ENCODE results near the gene CALML3. TPM values are rescaled to one million over a fixed set of nuclear protein-coding genes. Genes with fewer than 3 reads are reported as not detected.

The CALML3 gene
- total and polyA plus RNA-seq, 2 of the 8 experiments (the other 6 are each of a cell fraction or from before 2014, with no cell fraction given), result not detected

GRCh38 chr10:5527332-5528200, 2.8 kb downstream of the CALML3 start:
- TF ChIP-seq NANOG (IDR thresholded peaks at IDR 0.05; ENCODE audit: insufficient read depth, low read depth, low read length, poor library complexity, severe bottlenecking), result no peak
- no peak for TF ChIP-seq CREB1 (IDR thresholded peaks at IDR 0.05)
- no peak for TF ChIP-seq RNF2 (IDR thresholded peaks at IDR 0.05; ENCODE audit: borderline replicate concordance, low read depth, low read length, missing control alignments, poor library complexity, severe bottlenecking)
- Histone ChIP-seq H3K4me2 (ENCODE audit: insufficient read depth in 1 of 2, low read depth in 2 of 2, low read length in 2 of 2) (no peak overlapping the region), H3K27ac (ENCODE audit: low read depth, low read length) (no peak overlapping the region), H2BK120ac (replicated peaks; ENCODE audit: low read depth, low read length) (no peak overlapping the region), H3K14ac (ENCODE audit: insufficient read length) (no peak overlapping the region), H2BK5ac (ENCODE audit: low read depth, low read length) (no peak overlapping the region), H4K91ac (replicated peaks; ENCODE audit: insufficient read length, low read length) (no peak overlapping the region), H3K9ac (replicated peaks in 1 of 4; ENCODE audit: extremely low read depth in 1 of 4, low read depth in 3 of 4, low read length in 3 of 4) (no peak overlapping the region), H2BK15ac (ENCODE audit: low read length) (no peak overlapping the region; the same call in 1 of the 2 replicates), H4K8ac (ENCODE audit: extremely low read depth, insufficient read depth, low read length) (no peak overlapping the region), H3K27me3 (replicated peaks in 1 of 4; ENCODE audit: control insufficient read depth in 3 of 4, extremely low read depth in 1 of 4, insufficient read depth in 3 of 4, low read length in 3 of 4) (no peaks in the 10 kb centered on the region), H3K36me3 (ENCODE audit: control insufficient read depth in 2 of 4, insufficient read depth in 4 of 4, low read length in 3 of 4) (no peaks in the 10 kb centered on the region), H2BK20ac (ENCODE audit: low read length) (no peak overlapping the region), H3K56ac (replicated peaks; ENCODE audit: insufficient read length, low read depth, low read length) (no peak overlapping the region), H2AFZ (ENCODE audit: low read length) (no peak overlapping the region), H4K20me1 (replicated peaks in 1 of 2; ENCODE audit: control insufficient read depth in 1 of 2, insufficient read depth in 2 of 2, low read length in 2 of 2) (no peaks in the 10 kb centered on the region), H3K4ac (replicated peaks; ENCODE audit: insufficient read length, low read depth, low read length) (no peak overlapping the region), H3K18ac (ENCODE audit: extremely low read depth, low read length) (no peak overlapping the region), H3K4me1 (replicated peaks in 1 of 4; ENCODE audit: control insufficient read depth in 3 of 4, insufficient read depth in 4 of 4, low read length in 3 of 4) (peaks cover 0 to 5% (median 0%) of the 10 kb centered on the region in 4 experiments; a peak in 1 of 7 replicates), H3K79me1 (ENCODE audit: low read depth, low read length) (no peaks in the 10 kb centered on the region), H4K5ac (ENCODE audit: insufficient read length, low read depth, low read length) (no peak overlapping the region), H2BK12ac (ENCODE audit: low read depth, low read length) (no peak overlapping the region), H3K23me2 (ENCODE audit: low read depth, low read length) (no peaks in the 10 kb centered on the region; the same call in 1 of the 2 replicates), H3K9me3 (ENCODE audit: insufficient read depth in 2 of 2, low read depth in 1 of 2, low read length in 1 of 2) (peaks cover 0 to 3% of the 10 kb centered on the region in 2 experiments; a peak in 1 of 4 replicates), H3K4me3 (ENCODE audit: extremely low read depth in 1 of 4, insufficient read depth in 2 of 4, low read depth in 3 of 4, low read length in 4 of 4) (no peak overlapping the region), H2AK5ac (ENCODE audit: low read depth, low read length) (no peak overlapping the region), H3K23ac (ENCODE audit: insufficient read length) (no peak overlapping the region), H3K79me2 (ENCODE audit: control insufficient read depth in 1 of 2, insufficient read depth in 2 of 2, low read length in 2 of 2) (no peaks in the 10 kb centered on the region)
- ChIA-PET CTCF (ENCODE audit: partially characterized antibody) (interaction anchor here (1.0 to 2.4 kb wide), 5 partner anchors 11 to 86 kb away, joined by 4 to 8 read pairs (median 5); no protein-coding TSS in a partner anchor), POLR2A (ENCODE audit: partially characterized antibody) (interaction anchor here (0.5 to 0.6 kb wide), 2 partner anchors 62 to 122 kb away, joined by 4 read pairs; no protein-coding TSS in a partner anchor)
- FAIRE-seq (no peak), DNase-seq (ENCODE audit: low read depth in 1 of 2, low spot score in 2 of 2) (no peak)
- WGBS, 2 experiments (ENCODE audit: extremely low coverage in 1 of 2, insufficient coverage in 1 of 2, insufficient read length in 1 of 2, insufficient replicate concordance in 2 of 2, low coverage in 1 of 2, low lambda C conversion rate in 2 of 2, missing lambda C conversion rate in 1 of 2), result 90% methylated on average over 10 of the region's 10 CpGs; no CpG with 5 or more reads in 1 of the 2 experiments

Measured in H1 (cell line).